Esophagus squamous epithelium (tissue), 4 donors: Measurements from ENCODE around the gene GZMM.

ENCODE experiments used
- CTCF ChIP-seq, 6 experiments: fragments of 450-650 bp in 4 of 6; fragments of 200-600 bp in 2 of 6; sonication (generic) in 2 of 6; IDR thresholded peaks; one replicate each; pipeline ENCODE4 v1.5.1; 2016 to 2019; ENCODE audit warnings: antibody characterized with exemption in 6 of 6, mild to moderate bottlenecking in 4 of 6, moderate library complexity in 4 of 6
- POLR2A ChIP-seq, 4 donors: fragments of 450-650 bp; IDR thresholded peaks; one replicate each; pipeline ENCODE4 v1.6.1; 2017; ENCODE audit warnings: antibody characterized with exemption in 4 of 4, mild to moderate bottlenecking in 4 of 4, moderate library complexity in 3 of 4

GRCh38 chr19:542173-542866, 1.5 kb upstream of the GZMM start:
- TF ChIP-seq CTCF (IDR thresholded peaks at IDR 0.05) (no peak), POLR2A (IDR thresholded peaks at IDR 0.05) (no peak)
